DND-41 (cell line): Measurements from ENCODE around the gene PROSER3.
A peak's percentile ranks its signal among the peaks of the same experiment; 100 is the strongest.

Source experiments
- ATAC-seq: fragments of 200-7000 bp; cut with Tn5 transposase; 3 replicates; pipeline ENCODE4 v1.9.1; 2021; ENCODE audit warnings: low read depth; ENCODE audit not compliant: insufficient read depth
- DNase-seq: peaks from one replicate; pipeline ENCODE4 v3.0.0-alpha.2; 2020
- H2AFZ ChIP-seq: 2 replicates; pipeline ENCODE4 v1.6.0; 2012; ENCODE audit warnings: low read depth, low read length
- H3K27ac ChIP-seq: 2 replicates; pipeline ENCODE4 v1.5.1; 2012; ENCODE audit warnings: low read length, inconsistent platforms
- H3K27me3 ChIP-seq: fragments of 200-600 bp; sonication (generic); 2 replicates; pipeline ENCODE4 v1.6.0; 2012; ENCODE audit warnings: low read length, mild to moderate bottlenecking, inconsistent platforms; ENCODE audit not compliant: insufficient read depth, poor library complexity
- H3K36me3 ChIP-seq: 2 replicates; pipeline ENCODE4 v1.5.1; 2012; ENCODE audit warnings: low read length, inconsistent platforms; ENCODE audit not compliant: insufficient read depth
- H3K4me1 ChIP-seq: 2 replicates; pipeline ENCODE4 v1.5.1; 2012; ENCODE audit warnings: mild to moderate bottlenecking, low read length; ENCODE audit not compliant: insufficient read depth
- H3K4me2 ChIP-seq: 2 replicates; pipeline ENCODE4 v1.6.0; 2012; ENCODE audit warnings: mild to moderate bottlenecking, moderate library complexity, low read length, inconsistent platforms; ENCODE audit not compliant: insufficient read depth
- H3K4me3 ChIP-seq, 2 experiments: fragments of 200-600 bp in 1 of 2; shearing (Covaris generic) in 1 of 2; 2 replicates each; pipeline ENCODE4 v1.5.1; 2012 to 2016; ENCODE audit warnings: inconsistent platforms in 2 of 2, low read length in 2 of 2, mild to moderate bottlenecking in 2 of 2, low read depth in 1 of 2, moderate library complexity in 1 of 2
- H3K79me2 ChIP-seq: 2 replicates; pipeline ENCODE4 v1.6.0; 2012; ENCODE audit warnings: low read length, inconsistent platforms; ENCODE audit not compliant: insufficient read depth
- H3K9ac ChIP-seq: 2 replicates; pipeline ENCODE4 v1.6.0; 2012; ENCODE audit warnings: low read depth, mild to moderate bottlenecking, inconsistent platforms, low read length, moderate library complexity
- H3K9me3 ChIP-seq: 2 replicates; pipeline ENCODE4 v1.5.1; 2012; ENCODE audit warnings: low read length, moderate library complexity, mild to moderate bottlenecking, inconsistent platforms; ENCODE audit not compliant: insufficient read depth, severe bottlenecking
- H4K20me1 ChIP-seq: 2 replicates; pipeline ENCODE4 v1.6.0; 2012; ENCODE audit warnings: low read length; ENCODE audit not compliant: insufficient read depth
- EZH2 ChIP-seq: IDR thresholded peaks from 3 replicates; pipeline ENCODE4 v1.6.1; 2012; ENCODE audit warnings: borderline replicate concordance, low read depth, mild to moderate bottlenecking, moderate library complexity, low read length, inconsistent platforms; ENCODE audit not compliant: severe bottlenecking
- TF ChIP-seq, protein P1 (sequence below): IDR thresholded peaks from 2 replicates; pipeline ENCODE4 v1.5.1; 2012; ENCODE audit warnings: borderline replicate concordance, low read length, moderate library complexity, mild to moderate bottlenecking; ENCODE audit not compliant: poor library complexity, severe bottlenecking; ENCODE audit errors: extremely low read depth

PROSER3 gene

DNA sequence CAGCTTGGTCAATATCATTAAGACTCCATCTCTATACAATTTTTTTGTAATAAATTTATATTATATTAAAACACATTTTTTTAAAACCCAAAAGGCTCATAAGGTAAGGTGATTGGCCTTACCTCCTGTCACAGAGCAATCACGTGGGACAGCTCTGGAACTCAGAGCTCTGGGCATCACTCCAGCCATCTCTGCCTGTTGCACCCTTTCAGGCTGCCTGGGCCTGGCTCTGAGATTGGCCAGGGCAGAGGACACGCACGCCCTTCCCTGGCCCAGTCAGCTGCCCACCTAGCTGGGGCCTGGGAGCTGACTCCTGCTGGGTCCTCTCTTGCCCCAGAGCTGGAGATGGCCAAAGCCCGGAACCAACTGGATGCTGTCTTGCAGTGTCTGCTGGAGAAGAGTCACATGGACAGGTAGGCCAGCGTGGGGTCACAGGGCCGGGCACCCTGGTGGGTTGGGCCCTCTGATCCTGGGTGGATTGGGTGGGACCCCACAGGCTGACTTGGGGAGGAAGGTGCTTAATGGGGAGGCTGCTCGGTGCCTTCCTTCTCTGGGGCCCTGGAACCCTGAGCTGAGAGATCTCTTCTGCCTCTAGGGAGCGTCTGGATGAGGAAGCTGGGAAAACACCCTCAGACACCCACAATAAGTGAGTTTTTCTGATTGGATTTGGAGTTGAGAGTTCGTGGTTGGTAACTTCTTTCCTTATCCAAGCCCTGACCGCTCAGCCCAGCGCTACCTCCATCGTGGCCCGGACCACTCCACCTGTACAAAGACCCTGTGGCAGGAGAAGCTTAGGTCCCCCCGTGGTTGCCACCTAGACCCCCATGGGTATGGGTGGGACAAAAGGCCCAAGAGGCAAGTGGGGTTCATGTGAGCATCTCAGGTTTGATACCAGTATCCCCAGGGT, 5.9 kb upstream of the PROSER3 start:
- Histone ChIP-seq H2AFZ (no peak overlapping the region), H3K4me3 (no peak overlapping the region), H3K9me3 (no peaks in the 10 kb centered on the region), H3K27me3 (no peaks in the 10 kb centered on the region), H3K4me2 (no peak overlapping the region), H4K20me1 (0 out of 2 replicates have a peak, but pooled peaks cover 3% of the 10 kb centered on the region), H3K27ac (no peak overlapping the region), H3K79me2 (peaks cover 16% of the 10 kb centered on the region), H3K36me3 (peaks cover 24% of the 10 kb centered on the region), H3K9ac (0 out of 2 replicates have a peak overlapping the region, but pooled peaks have one; percentile 8), H3K4me1 (peaks cover 32% of the 10 kb centered on the region)
- no peak for ATAC-seq
- DNase-seq = no peak
- TF ChIP-seq, protein P1, sequence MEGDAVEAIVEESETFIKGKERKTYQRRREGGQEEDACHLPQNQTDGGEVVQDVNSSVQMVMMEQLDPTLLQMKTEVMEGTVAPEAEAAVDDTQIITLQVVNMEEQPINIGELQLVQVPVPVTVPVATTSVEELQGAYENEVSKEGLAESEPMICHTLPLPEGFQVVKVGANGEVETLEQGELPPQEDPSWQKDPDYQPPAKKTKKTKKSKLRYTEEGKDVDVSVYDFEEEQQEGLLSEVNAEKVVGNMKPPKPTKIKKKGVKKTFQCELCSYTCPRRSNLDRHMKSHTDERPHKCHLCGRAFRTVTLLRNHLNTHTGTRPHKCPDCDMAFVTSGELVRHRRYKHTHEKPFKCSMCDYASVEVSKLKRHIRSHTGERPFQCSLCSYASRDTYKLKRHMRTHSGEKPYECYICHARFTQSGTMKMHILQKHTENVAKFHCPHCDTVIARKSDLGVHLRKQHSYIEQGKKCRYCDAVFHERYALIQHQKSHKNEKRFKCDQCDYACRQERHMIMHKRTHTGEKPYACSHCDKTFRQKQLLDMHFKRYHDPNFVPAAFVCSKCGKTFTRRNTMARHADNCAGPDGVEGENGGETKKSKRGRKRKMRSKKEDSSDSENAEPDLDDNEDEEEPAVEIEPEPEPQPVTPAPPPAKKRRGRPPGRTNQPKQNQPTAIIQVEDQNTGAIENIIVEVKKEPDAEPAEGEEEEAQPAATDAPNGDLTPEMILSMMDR = no peak
- no peak for TF ChIP-seq EZH2

DNA sequence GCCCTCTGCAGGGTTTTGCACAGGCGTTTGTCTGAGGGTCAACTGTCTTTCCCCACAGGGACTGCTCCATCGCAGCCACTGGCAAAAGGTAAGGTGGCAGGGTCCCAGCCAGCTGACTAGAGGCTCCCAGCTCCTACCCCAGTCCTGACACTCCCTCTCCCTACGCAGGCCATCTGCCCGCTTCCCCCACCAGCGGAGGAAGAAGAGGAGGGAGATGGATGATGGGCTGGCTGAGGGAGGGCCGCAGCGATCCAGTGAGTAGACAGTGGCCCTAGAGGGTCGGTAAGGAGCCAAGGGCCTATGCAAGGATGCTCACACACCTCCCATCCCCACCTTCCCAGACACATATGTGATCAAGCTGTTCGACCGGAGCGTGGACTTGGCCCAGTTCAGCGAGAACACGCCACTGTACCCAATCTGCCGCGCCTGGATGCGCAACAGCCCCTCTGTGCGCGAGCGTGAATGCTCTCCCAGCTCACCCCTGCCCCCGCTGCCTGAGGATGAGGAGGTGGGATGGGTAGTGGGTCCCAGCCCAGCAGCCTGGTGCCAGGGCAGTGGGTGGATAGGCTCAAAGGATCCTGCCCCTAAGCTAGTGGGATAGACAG, 5.1 kb upstream of the PROSER3 start:
- Histone ChIP-seq H3K36me3 (peaks cover 24% of the 10 kb centered on the region), H4K20me1 (0 out of 2 replicates have a peak, but pooled peaks cover 3% of the 10 kb centered on the region), H3K4me3 (no peak overlapping the region), H3K27ac (no peak overlapping the region), H3K79me2 (peaks cover 15% of the 10 kb centered on the region), H3K9me3 (no peaks in the 10 kb centered on the region), H3K4me1 (peaks cover 30% of the 10 kb centered on the region), H3K27me3 (no peaks in the 10 kb centered on the region), H3K4me2 (no peak overlapping the region), H3K9ac (no peak overlapping the region), H2AFZ (no peak overlapping the region)
- no peak for TF ChIP-seq EZH2
- TF ChIP-seq, protein P1 = no peak
- ATAC-seq = no peak
- DNase-seq = no peak

GRCh38 chr19:35753634-35754369, 4.2 kb upstream of the PROSER3 start:
- Histone ChIP-seq H3K9me3 (no peaks in the 10 kb centered on the region), H3K4me1 (peaks cover 29% of the 10 kb centered on the region), H3K9ac (no peak overlapping the region), H3K36me3 (peaks cover 24% of the 10 kb centered on the region), H4K20me1 (peaks cover 7% of the 10 kb centered on the region), H3K4me3 (no peak overlapping the region), H3K27me3 (no peaks in the 10 kb centered on the region), H3K27ac (no peak overlapping the region), H2AFZ (no peak overlapping the region), H3K79me2 (peaks cover 19% of the 10 kb centered on the region), H3K4me2 (no peak overlapping the region)
- ATAC-seq (no peak), DNase-seq (no peak)
- TF ChIP-seq EZH2 = no peak
- TF ChIP-seq, protein P1 = no peak
